HCT116 (cell line): ENCODE data around the gene PTPN18.

Source experiments
- ATF3 ChIP-seq: IDR thresholded peaks from 2 replicates; pipeline ENCODE4 v1.6.1; 2012
- CEBPB ChIP-seq: IDR thresholded peaks from 2 replicates; pipeline ENCODE4 v1.6.1; 2012; ENCODE audit warnings: low read depth
- CTCF ChIP-seq, 3 experiments: fragments of 200-600 bp in 1 of 3; sonication (generic) in 1 of 3; IDR thresholded peaks in 2 of 3; conservative IDR thresholded peaks in 1 of 3; 2 replicates each; pipeline ENCODE4 v1.5.1; 2012 to 2017; ENCODE audit warnings: low read depth in 2 of 3, low read length in 2 of 3, antibody characterized with exemption in 1 of 3, borderline replicate concordance in 1 of 3, control low read depth in 1 of 3, mild to moderate bottlenecking in 1 of 3, mixed read lengths in 1 of 3, mixed run types in 1 of 3, moderate library complexity in 1 of 3; ENCODE audit not compliant: insufficient read depth in 1 of 3
- JUND ChIP-seq: IDR thresholded peaks from 2 replicates; pipeline ENCODE4 v1.6.1; 2012
- REST ChIP-seq: IDR thresholded peaks from 2 replicates; pipeline ENCODE4 v1.6.1; 2012; ENCODE audit warnings: low read depth
- SIN3A ChIP-seq: IDR thresholded peaks from 2 replicates; pipeline ENCODE4 v1.6.1; 2012; ENCODE audit warnings: low read depth
- SP1 ChIP-seq: IDR thresholded peaks from 2 replicates; pipeline ENCODE4 v1.6.1; 2012; ENCODE audit warnings: low read depth
- YY1 ChIP-seq: IDR thresholded peaks from 2 replicates; pipeline ENCODE4 v1.6.1; 2011; ENCODE audit warnings: low read length, low read depth, moderate library complexity, mild to moderate bottlenecking; ENCODE audit not compliant: insufficient replicate concordance; ENCODE audit errors: extremely low read depth
- TF ChIP-seq, protein P1 (sequence below): IDR thresholded peaks from 2 replicates; pipeline ENCODE4 v1.6.1; 2012
- TF ChIP-seq, protein P2 (sequence below): IDR thresholded peaks from 2 replicates; pipeline ENCODE4 v1.6.1; 2011; ENCODE audit warnings: mild to moderate bottlenecking, low read length, moderate library complexity; ENCODE audit not compliant: insufficient replicate concordance; ENCODE audit errors: extremely low read depth

- TF ChIP-seq CTCF (IDR thresholded peaks at IDR 0.05 in 2 of 3, conservative IDR thresholded peaks at IDR 0.05 in 1 of 3; ENCODE audit: borderline replicate concordance in 1 of 3, insufficient read depth in 1 of 3, low read depth in 2 of 3, low read length in 2 of 3): no peak
- TF ChIP-seq JUND: no peak
- TF ChIP-seq SIN3A: no peak
- no peak for TF ChIP-seq ATF3
- TF ChIP-seq CEBPB: no peak
- no peak for TF ChIP-seq SP1
- TF ChIP-seq YY1: no peak
- TF ChIP-seq REST: no peak
- TF ChIP-seq, protein P1, sequence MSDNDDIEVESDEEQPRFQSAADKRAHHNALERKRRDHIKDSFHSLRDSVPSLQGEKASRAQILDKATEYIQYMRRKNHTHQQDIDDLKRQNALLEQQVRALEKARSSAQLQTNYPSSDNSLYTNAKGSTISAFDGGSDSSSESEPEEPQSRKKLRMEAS: no peak
- TF ChIP-seq, protein P2, sequence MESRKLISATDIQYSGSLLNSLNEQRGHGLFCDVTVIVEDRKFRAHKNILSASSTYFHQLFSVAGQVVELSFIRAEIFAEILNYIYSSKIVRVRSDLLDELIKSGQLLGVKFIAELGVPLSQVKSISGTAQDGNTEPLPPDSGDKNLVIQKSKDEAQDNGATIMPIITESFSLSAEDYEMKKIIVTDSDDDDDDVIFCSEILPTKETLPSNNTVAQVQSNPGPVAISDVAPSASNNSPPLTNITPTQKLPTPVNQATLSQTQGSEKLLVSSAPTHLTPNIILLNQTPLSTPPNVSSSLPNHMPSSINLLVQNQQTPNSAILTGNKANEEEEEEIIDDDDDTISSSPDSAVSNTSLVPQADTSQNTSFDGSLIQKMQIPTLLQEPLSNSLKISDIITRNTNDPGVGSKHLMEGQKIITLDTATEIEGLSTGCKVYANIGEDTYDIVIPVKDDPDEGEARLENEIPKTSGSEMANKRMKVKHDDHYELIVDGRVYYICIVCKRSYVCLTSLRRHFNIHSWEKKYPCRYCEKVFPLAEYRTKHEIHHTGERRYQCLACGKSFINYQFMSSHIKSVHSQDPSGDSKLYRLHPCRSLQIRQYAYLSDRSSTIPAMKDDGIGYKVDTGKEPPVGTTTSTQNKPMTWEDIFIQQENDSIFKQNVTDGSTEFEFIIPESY: no peak
Observed at GRCh38 chr2:130365075-130365474, 9.2 kb downstream of the PTPN18 start.
